Measurements from ENCODE around the gene SDK1.

- no peak for TF ChIP-seq POLR2A (IDR thresholded peaks at IDR 0.05; ENCODE audit: low read length)
- no peak for TF ChIP-seq GATA1 (IDR thresholded peaks at IDR 0.05; ENCODE audit: low read depth, low read length)
Observed at GRCh38 chr7:4080954-4081353, 779.9 kb downstream of the SDK1 start.
